ENCODE results near the gene GPT2. TPM values are rescaled to one million over a fixed set of nuclear protein-coding genes. Genes with fewer than 3 reads are reported as not detected.

Gene GPT2
- total RNA-seq, 1 experiment from 2014 or later: 81.8 TPM

- no peak for ATAC-seq
- Mint-ChIP-seq H3K9me3 (no peaks in the 10 kb centered on the region), H3K4me1 (no peaks in the 10 kb centered on the region), H3K27ac (no peak overlapping the region), H3K27me3 (ENCODE audit: low read depth) (no peaks in the 10 kb centered on the region), H3K36me3 (peaks cover 72% of the 10 kb centered on the region), H3K4me3 (no peak overlapping the region)
- ChIA-PET CTCF (interaction anchor here (0.7 kb wide), 1 partner anchor 16 kb away, joined by 3 read pairs; no protein-coding TSS in a partner anchor), POLR2A (interaction anchor here (0.7 kb wide), 1 partner anchor 67 kb away, joined by 4 read pairs; no protein-coding TSS in a partner anchor)
- DNase-seq (ENCODE audit: low spot score): no peak
- TF ChIP-seq GTF2I (CRISPR knock-in tag; conservative IDR thresholded peaks at IDR 0.05) (no peak), KAT7 (CRISPR knock-in tag; IDR thresholded peaks at IDR 0.05; ENCODE audit: borderline replicate concordance) (no peak), ATF2 (CRISPR knock-in tag; IDR thresholded peaks at IDR 0.05; ENCODE audit: borderline replicate concordance, low read depth) (no peak), HMGXB4 (CRISPR knock-in tag; IDR thresholded peaks at IDR 0.05) (no peak), ZMAT4 (CRISPR knock-in tag; IDR thresholded peaks at IDR 0.05) (no peak), PRDM15 (CRISPR knock-in tag; IDR thresholded peaks at IDR 0.05) (no peak), CDX4 (CRISPR knock-in tag; IDR thresholded peaks at IDR 0.05; ENCODE audit: borderline replicate concordance) (no peak), ATF1 (CRISPR knock-in tag; IDR thresholded peaks at IDR 0.05) (no peak), SP1 (CRISPR knock-in tag; conservative IDR thresholded peaks at IDR 0.05) (no peak), E2F5 (CRISPR knock-in tag; IDR thresholded peaks at IDR 0.05) (no peak), ELF4 (CRISPR knock-in tag; IDR thresholded peaks at IDR 0.05; ENCODE audit: low read depth) (no peak), IRF1 (CRISPR knock-in tag; IDR thresholded peaks at IDR 0.05) (no peak), NR2C2 (CRISPR knock-in tag; IDR thresholded peaks at IDR 0.05) (no peak)
Observed at GRCh38 chr16:46924402-46924801, 40.2 kb downstream of the GPT2 start.

GRCh38 chr16:46926470-46927225, 42.5 kb downstream of the GPT2 start:
- Mint-ChIP-seq H3K27ac (no peak overlapping the region), H3K4me1 (no peaks in the 10 kb centered on the region), H3K9me3 (no peaks in the 10 kb centered on the region), H3K27me3 (ENCODE audit: low read depth) (no peaks in the 10 kb centered on the region), H3K4me3 (no peak overlapping the region), H3K36me3 (peaks cover 59% of the 10 kb centered on the region)
- POLR2A ChIA-PET: interaction anchor here (0.5 kb wide), 1 partner anchor 23 kb away, joined by 3 read pairs; no protein-coding TSS in a partner anchor
- ATAC-seq (no peak), DNase-seq (ENCODE audit: low spot score) (no peak)
- TF ChIP-seq ZNF396 (CRISPR knock-in tag; IDR thresholded peaks at IDR 0.05; ENCODE audit: borderline replicate concordance) (no peak), SP1 (CRISPR knock-in tag; conservative IDR thresholded peaks at IDR 0.05) (no peak), NFYB (CRISPR knock-in tag; conservative IDR thresholded peaks at IDR 0.05; ENCODE audit: low read depth) (no peak)
- CTCF ChIA-PET: interaction anchor here (0.7 to 2.9 kb wide), 3 partner anchors 18 to 1273 kb away, joined by 3 to 14 read pairs (median 5); no protein-coding TSS in a partner anchor

Data from WTC11 (cell line).